ENCODE measurements around the gene CDIP1. TPM values are rescaled to one million over a fixed set of nuclear protein-coding genes. Genes with fewer than 3 reads are reported as not detected.

Gene CDIP1
- total and polyA plus RNA-seq, 2 of the 8 experiments (the other 6 are each of a cell fraction or from before 2014, with no cell fraction given), result 56.6 to 76.3 TPM

DNA sequence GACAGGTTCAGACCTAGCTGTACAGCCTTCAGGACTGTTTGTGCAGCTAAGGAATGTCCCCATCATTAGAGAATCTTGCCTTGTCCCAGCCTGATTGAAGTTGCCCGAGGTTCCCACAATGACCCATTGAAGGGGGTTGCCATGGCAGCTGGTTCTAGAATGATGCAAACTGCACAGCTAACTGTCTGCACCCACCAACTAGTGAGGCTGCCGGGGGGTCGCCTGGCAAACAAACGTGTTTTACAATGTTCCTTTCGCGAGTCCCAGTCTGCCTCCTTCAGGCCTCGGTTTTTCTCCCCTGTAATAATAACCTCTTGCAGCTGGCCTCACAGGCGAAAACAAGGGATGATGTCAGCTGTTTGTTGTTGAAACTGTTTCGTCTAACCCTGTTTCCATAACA is 23.0 kb upstream of the CDIP1 start:
- H2AK5ac ChIP-seq (ENCODE audit: low read depth, low read length), result no peak overlapping the region
- no peak overlapping the region for H3K9ac ChIP-seq (replicated peaks in 1 of 4; ENCODE audit: extremely low read depth in 1 of 4, low read depth in 3 of 4, low read length in 3 of 4)
- no peak overlapping the region for H3K18ac ChIP-seq (ENCODE audit: extremely low read depth, low read length)
- H2BK20ac ChIP-seq (ENCODE audit: low read length), result no peak overlapping the region
- no peak overlapping the region for H2BK5ac ChIP-seq (ENCODE audit: low read depth, low read length)
- DNase-seq (ENCODE audit: low read depth in 1 of 2, low spot score in 2 of 2), result no peak
- no peaks in the 10 kb centered on the region for H3K23me2 ChIP-seq (ENCODE audit: low read depth, low read length)
- no peak overlapping the region for H4K91ac ChIP-seq (replicated peaks; ENCODE audit: insufficient read length, low read length)
- H3K79me2 ChIP-seq (ENCODE audit: control insufficient read depth in 1 of 2, insufficient read depth in 2 of 2, low read length in 2 of 2), result no peaks in the 10 kb centered on the region
- no peak overlapping the region for H4K8ac ChIP-seq (ENCODE audit: extremely low read depth, insufficient read depth, low read length)
- no peak overlapping the region for H2BK12ac ChIP-seq (ENCODE audit: low read depth, low read length)
- H3K4me1 ChIP-seq (replicated peaks in 1 of 4; ENCODE audit: control insufficient read depth in 3 of 4, insufficient read depth in 4 of 4, low read length in 3 of 4), result no peaks in the 10 kb centered on the region
- H3K27ac ChIP-seq (ENCODE audit: low read depth, low read length), result no peak overlapping the region
- no peak overlapping the region for H2BK120ac ChIP-seq (replicated peaks; ENCODE audit: low read depth, low read length)
- no peak overlapping the region for H2BK15ac ChIP-seq (ENCODE audit: low read length)
- no peak overlapping the region for H3K56ac ChIP-seq (replicated peaks; ENCODE audit: insufficient read length, low read depth, low read length)
- no peaks in the 10 kb centered on the region for H3K79me1 ChIP-seq (ENCODE audit: low read depth, low read length)
- CTCF ChIA-PET (ENCODE audit: partially characterized antibody), result interaction anchor here (0.8 to 40.7 kb wide), 13 partner anchors 9 to 89 kb away, joined by 3 to 968 read pairs (median 5); partner anchors contain the start of gene HMOX2
- no peak overlapping the region for H3K23ac ChIP-seq (ENCODE audit: insufficient read length)
- POLR2A ChIA-PET (ENCODE audit: partially characterized antibody), result interaction anchor here (0.6 to 1.8 kb wide), 3 partner anchors 9 to 97 kb away, joined by 3 to 4 read pairs (median 4); no protein-coding TSS in a partner anchor
- H4K5ac ChIP-seq (ENCODE audit: insufficient read length, low read depth, low read length), result no peak overlapping the region
- no peaks in the 10 kb centered on the region for H3K9me3 ChIP-seq (ENCODE audit: insufficient read depth in 2 of 2, low read depth in 1 of 2, low read length in 1 of 2)
- H3K4me2 ChIP-seq (ENCODE audit: insufficient read depth in 1 of 2, low read depth in 2 of 2, low read length in 2 of 2), result no peak overlapping the region
- no peak overlapping the region for H3K14ac ChIP-seq (ENCODE audit: insufficient read length)
- H3K4me3 ChIP-seq (ENCODE audit: extremely low read depth in 1 of 4, insufficient read depth in 2 of 4, low read depth in 3 of 4, low read length in 4 of 4), result no peak overlapping the region
- TF ChIP-seq, protein P1, sequence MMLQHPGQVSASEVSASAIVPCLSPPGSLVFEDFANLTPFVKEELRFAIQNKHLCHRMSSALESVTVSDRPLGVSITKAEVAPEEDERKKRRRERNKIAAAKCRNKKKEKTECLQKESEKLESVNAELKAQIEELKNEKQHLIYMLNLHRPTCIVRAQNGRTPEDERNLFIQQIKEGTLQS (IDR thresholded peaks at IDR 0.05; ENCODE audit: insufficient read depth, low read depth, low read length), result no peak
- TF ChIP-seq, protein P2, sequence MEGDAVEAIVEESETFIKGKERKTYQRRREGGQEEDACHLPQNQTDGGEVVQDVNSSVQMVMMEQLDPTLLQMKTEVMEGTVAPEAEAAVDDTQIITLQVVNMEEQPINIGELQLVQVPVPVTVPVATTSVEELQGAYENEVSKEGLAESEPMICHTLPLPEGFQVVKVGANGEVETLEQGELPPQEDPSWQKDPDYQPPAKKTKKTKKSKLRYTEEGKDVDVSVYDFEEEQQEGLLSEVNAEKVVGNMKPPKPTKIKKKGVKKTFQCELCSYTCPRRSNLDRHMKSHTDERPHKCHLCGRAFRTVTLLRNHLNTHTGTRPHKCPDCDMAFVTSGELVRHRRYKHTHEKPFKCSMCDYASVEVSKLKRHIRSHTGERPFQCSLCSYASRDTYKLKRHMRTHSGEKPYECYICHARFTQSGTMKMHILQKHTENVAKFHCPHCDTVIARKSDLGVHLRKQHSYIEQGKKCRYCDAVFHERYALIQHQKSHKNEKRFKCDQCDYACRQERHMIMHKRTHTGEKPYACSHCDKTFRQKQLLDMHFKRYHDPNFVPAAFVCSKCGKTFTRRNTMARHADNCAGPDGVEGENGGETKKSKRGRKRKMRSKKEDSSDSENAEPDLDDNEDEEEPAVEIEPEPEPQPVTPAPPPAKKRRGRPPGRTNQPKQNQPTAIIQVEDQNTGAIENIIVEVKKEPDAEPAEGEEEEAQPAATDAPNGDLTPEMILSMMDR (IDR thresholded peaks at IDR 0.05; ENCODE audit: control extremely low read depth in 1 of 3, insufficient read depth in 1 of 3, low read depth in 1 of 3, low read length in 3 of 3), result no peak
- no peak for TF ChIP-seq POLR2A (IDR thresholded peaks at IDR 0.05; ENCODE audit: control extremely low read depth in 1 of 2, low read depth in 2 of 2, low read length in 2 of 2)
- no peak for TF ChIP-seq TAF1 (IDR thresholded peaks at IDR 0.05; ENCODE audit: low read depth, low read length)
- TF ChIP-seq CREB1 (IDR thresholded peaks at IDR 0.05), result no peak
- no peak for TF ChIP-seq KDM1A (IDR thresholded peaks at IDR 0.05; ENCODE audit: borderline replicate concordance, low read length)
- 78% methylated on average over 9 of the region's 9 CpGs; no CpG with 5 or more reads in 1 of the 2 experiments for WGBS, 2 experiments (ENCODE audit: extremely low coverage in 1 of 2, insufficient coverage in 1 of 2, insufficient read length in 1 of 2, insufficient replicate concordance in 2 of 2, low coverage in 1 of 2, low lambda C conversion rate in 2 of 2, missing lambda C conversion rate in 1 of 2)
- no peaks in the 10 kb centered on the region for H3K27me3 ChIP-seq (replicated peaks in 1 of 4; ENCODE audit: control insufficient read depth in 3 of 4, extremely low read depth in 1 of 4, insufficient read depth in 3 of 4, low read length in 3 of 4)
- H3K4ac ChIP-seq (replicated peaks; ENCODE audit: insufficient read length, low read depth, low read length), result no peak overlapping the region
- H2AFZ ChIP-seq (ENCODE audit: low read length), result no peak overlapping the region
- H3K36me3 ChIP-seq (ENCODE audit: control insufficient read depth in 2 of 4, insufficient read depth in 4 of 4, low read length in 3 of 4), result no peaks in the 10 kb centered on the region
- FAIRE-seq, result no peak
- peaks cover 0 to 2% of the 10 kb centered on the region in 2 experiments for H4K20me1 ChIP-seq (replicated peaks in 1 of 2; ENCODE audit: control insufficient read depth in 1 of 2, insufficient read depth in 2 of 2, low read length in 2 of 2)

Measured in H1 (cell line).